K562 (cell line): Measurements from ENCODE around the gene EN1. TPM values are rescaled to one million over a fixed set of nuclear protein-coding genes. Genes with fewer than 3 reads are reported as not detected.

Experiments used
- BRD4 ChIP-seq: fragments of 200-600 bp; sonication (generic); IDR thresholded peaks from 2 replicates; pipeline ENCODE4 v1.6.1; 2017; ENCODE audit warnings: inconsistent platforms
- CC2D1A ChIP-seq: fragments of 450-650 bp; IDR thresholded peaks from 2 replicates; pipeline ENCODE4 v1.6.1; 2017; ENCODE audit warnings: mild to moderate bottlenecking
- DPF2 ChIP-seq: fragments of 450-650 bp; IDR thresholded peaks from 2 replicates; pipeline ENCODE4 v1.6.1; 2016
- FUS ChIP-seq: fragments of 200-400 bp; formaldehyde crosslinking; optimal IDR thresholded peaks from 2 replicates; pipeline ENCODE3; 2017; ENCODE audit warnings: low read depth, low read length
- GABPB1 ChIP-seq: sonication (generic); formaldehyde crosslinking; IDR thresholded peaks from 2 replicates; pipeline ENCODE4 v1.8.0; 2022; ENCODE audit warnings: mild to moderate bottlenecking, missing genetic modification reagents
- IFI16 ChIP-seq: fragments of 250-450 bp; sonication (Bioruptor Pico); IDR thresholded peaks from 2 replicates; pipeline ENCODE4 v2.1.2; 2022; ENCODE audit warnings: mild to moderate bottlenecking, inconsistent platforms
- KDM4B ChIP-seq, 2 experiments: fragments of 450-650 bp in 1 of 2; sonication (generic) in 1 of 2; IDR thresholded peaks; 2 replicates each; pipeline ENCODE4 v1.6.1; 2016 to 2017; ENCODE audit warnings: borderline replicate concordance in 2 of 2, antibody characterized with exemption in 1 of 2, low read depth in 1 of 2, mild to moderate bottlenecking in 1 of 2
- L3MBTL2 ChIP-seq: fragments of 450-650 bp; IDR thresholded peaks from 2 replicates; pipeline ENCODE4 v1.6.1; 2016; ENCODE audit warnings: mild to moderate bottlenecking, moderate library complexity
- MCM7 ChIP-seq, 2 experiments: fragments of 450-650 bp; IDR thresholded peaks; 2 replicates each; pipeline ENCODE4 v1.6.1; 2016 to 2018
- MED1 ChIP-seq: sonication (generic); formaldehyde crosslinking; IDR thresholded peaks from 2 replicates; pipeline ENCODE4 v1.8.1; 2023; ENCODE audit warnings: missing genetic modification reagents, borderline replicate concordance
- NFE2 ChIP-seq: IDR thresholded peaks from 2 replicates; pipeline ENCODE4 v1.6.1; 2014; ENCODE audit warnings: antibody characterized with exemption, low read depth
- NFIC ChIP-seq: fragments of 450-650 bp; IDR thresholded peaks from 2 replicates; pipeline ENCODE4 v1.6.1; 2017; ENCODE audit warnings: mild to moderate bottlenecking, inconsistent platforms
- PHB2 ChIP-seq: fragments of 450-650 bp; IDR thresholded peaks from 2 replicates; pipeline ENCODE4 v1.6.1; 2017; ENCODE audit warnings: low read depth
- PML ChIP-seq: IDR thresholded peaks from 2 replicates; pipeline ENCODE4 v1.6.1; 2012; ENCODE audit warnings: low read length, inconsistent platforms
- RNF2 ChIP-seq: sonication (generic); IDR thresholded peaks from 2 replicates; pipeline ENCODE4 v1.6.1; 2016
- SRSF7 ChIP-seq: fragments of 200-400 bp; formaldehyde crosslinking; optimal IDR thresholded peaks from 2 replicates; pipeline ENCODE3; 2017; ENCODE audit warnings: mild to moderate bottlenecking, low read depth, low read length
- ZC3H4 ChIP-seq: sonication (generic); formaldehyde crosslinking; IDR thresholded peaks from 2 replicates; pipeline ENCODE4 v1.9.0; 2021; ENCODE audit warnings: missing genetic modification reagents, borderline replicate concordance
- ZEB2 ChIP-seq: fragments of 450-650 bp; IDR thresholded peaks from 2 replicates; pipeline ENCODE4 v1.6.1; 2016
- ZNF121 ChIP-seq: sonication (generic); formaldehyde crosslinking; conservative IDR thresholded peaks from 2 replicates; pipeline ENCODE4 v1.8.0; 2022; ENCODE audit warnings: missing genetic modification reagents
- ZNF707 ChIP-seq: fragments of 250-450 bp; sonication (Bioruptor Pico); conservative IDR thresholded peaks from 2 replicates; pipeline ENCODE4 v1.8.0; 2022; ENCODE audit warnings: inconsistent platforms, mild to moderate bottlenecking, moderate library complexity
- polyA plus RNA-seq, 8 experiments: library from polyadenylated mRNA; depleted of rRNA in 4 of 8; stranded (reverse) in 5 of 8; unstranded in 3 of 8; fragments of >200 nt; fragmentation: Nextera tagmentation in 2 of 8; fragmentation: Illumina TruSeq in 1 of 8; extraction: Ambion mirVana in 2 of 8; extraction: Trizol in 1 of 8; gene quantifications; 2 replicates each; pipeline versions ENCODE4 v1.2.1 to v1.2.3, GENCODE V29; 2011 to 2014; ENCODE audit warnings: inconsistent platforms in 1 of 8, missing spikeins in 1 of 8
- total RNA-seq, 7 experiments: library from RNA; depleted of rRNA in 6 of 7; stranded (reverse); fragments of >200 nt in 6 of 7; fragmentation: Illumina TruSeq in 2 of 7; extraction: Trizol in 2 of 7; gene quantifications; 2 replicates each; pipeline versions ENCODE4 v1.2.1 to v1.2.3, GENCODE V29; 2011 to 2021; ENCODE audit warnings: low replicate concordance in 1 of 7
- TF ChIP-seq, protein P1 (sequence below), 2 experiments: fragments of 450-650 bp in 1 of 2; sonication (generic) in 1 of 2; formaldehyde crosslinking; conservative IDR thresholded peaks; 2 replicates each; pipeline versions ENCODE4 v1.4.0 to v1.8.1; 2020 to 2022; ENCODE audit warnings: mild to moderate bottlenecking in 1 of 2, missing genetic modification reagents in 1 of 2
- TF ChIP-seq, protein P2 (sequence below): fragments of 450-650 bp; IDR thresholded peaks from 2 replicates; pipeline ENCODE4 v1.7.1; 2018; ENCODE audit warnings: mild to moderate bottlenecking, low read depth; ENCODE audit not compliant: partially characterized antibody
- TF ChIP-seq, protein P3 (sequence below): fragments of 450-650 bp; IDR thresholded peaks from 2 replicates; pipeline ENCODE4 v1.6.1; 2016; ENCODE audit warnings: mild to moderate bottlenecking
- TF ChIP-seq, protein P4 (sequence below): fragments of 250-450 bp; sonication (Bioruptor Pico); IDR thresholded peaks from 2 replicates; pipeline ENCODE4 v1.5.0; 2021; ENCODE audit warnings: mild to moderate bottlenecking, moderate library complexity

Gene EN1
- total and polyA plus RNA-seq, 9 of the 15 experiments (the other 6 are each of a cell fraction or from before 2014, with no cell fraction given): 0.06 to 2.0 (median 0.51) TPM

DNA sequence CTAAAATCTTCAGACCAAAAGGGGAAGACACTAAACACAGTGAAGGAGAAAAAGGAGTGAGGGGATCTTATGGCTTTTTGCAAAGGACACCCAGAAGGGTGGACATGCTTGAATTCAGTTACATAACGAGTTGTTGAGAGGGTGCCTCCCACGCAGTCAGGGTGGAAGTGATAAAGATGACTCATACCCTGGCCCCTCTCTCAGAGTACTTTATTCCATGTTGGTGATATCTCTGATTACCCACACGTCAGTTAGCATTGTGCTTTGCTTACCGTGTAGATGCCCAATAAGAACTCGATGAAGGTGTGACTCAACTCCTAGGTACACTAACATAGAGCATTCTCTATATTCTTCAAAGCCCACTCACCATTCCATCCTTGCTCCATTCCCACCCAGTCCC is 44.4 kb downstream of the EN1 start (continued):
- TF ChIP-seq, protein P1, sequence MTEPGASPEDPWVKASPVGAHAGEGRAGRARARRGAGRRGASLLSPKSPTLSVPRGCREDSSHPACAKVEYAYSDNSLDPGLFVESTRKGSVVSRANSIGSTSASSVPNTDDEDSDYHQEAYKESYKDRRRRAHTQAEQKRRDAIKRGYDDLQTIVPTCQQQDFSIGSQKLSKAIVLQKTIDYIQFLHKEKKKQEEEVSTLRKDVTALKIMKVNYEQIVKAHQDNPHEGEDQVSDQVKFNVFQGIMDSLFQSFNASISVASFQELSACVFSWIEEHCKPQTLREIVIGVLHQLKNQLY (CRISPR knock-in tag; conservative IDR thresholded peaks at IDR 0.05): no peak
- TF ChIP-seq KDM4B (IDR thresholded peaks at IDR 0.05; ENCODE audit: borderline replicate concordance in 2 of 2, low read depth in 1 of 2): no peak
- TF ChIP-seq RNF2: peak; percentile 92
- TF ChIP-seq, protein P2, sequence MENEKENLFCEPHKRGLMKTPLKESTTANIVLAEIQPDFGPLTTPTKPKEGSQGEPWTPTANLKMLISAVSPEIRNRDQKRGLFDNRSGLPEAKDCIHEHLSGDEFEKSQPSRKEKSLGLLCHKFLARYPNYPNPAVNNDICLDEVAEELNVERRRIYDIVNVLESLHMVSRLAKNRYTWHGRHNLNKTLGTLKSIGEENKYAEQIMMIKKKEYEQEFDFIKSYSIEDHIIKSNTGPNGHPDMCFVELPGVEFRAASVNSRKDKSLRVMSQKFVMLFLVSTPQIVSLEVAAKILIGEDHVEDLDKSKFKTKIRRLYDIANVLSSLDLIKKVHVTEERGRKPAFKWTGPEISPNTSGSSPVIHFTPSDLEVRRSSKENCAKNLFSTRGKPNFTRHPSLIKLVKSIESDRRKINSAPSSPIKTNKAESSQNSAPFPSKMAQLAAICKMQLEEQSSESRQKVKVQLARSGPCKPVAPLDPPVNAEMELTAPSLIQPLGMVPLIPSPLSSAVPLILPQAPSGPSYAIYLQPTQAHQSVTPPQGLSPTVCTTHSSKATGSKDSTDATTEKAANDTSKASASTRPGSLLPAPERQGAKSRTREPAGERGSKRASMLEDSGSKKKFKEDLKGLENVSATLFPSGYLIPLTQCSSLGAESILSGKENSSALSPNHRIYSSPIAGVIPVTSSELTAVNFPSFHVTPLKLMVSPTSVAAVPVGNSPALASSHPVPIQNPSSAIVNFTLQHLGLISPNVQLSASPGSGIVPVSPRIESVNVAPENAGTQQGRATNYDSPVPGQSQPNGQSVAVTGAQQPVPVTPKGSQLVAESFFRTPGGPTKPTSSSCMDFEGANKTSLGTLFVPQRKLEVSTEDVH: no peak
- 0 out of 2 replicates have a peak, but pooled peaks have one; percentile 37 for TF ChIP-seq ZEB2
- no peak for TF ChIP-seq MCM7 (IDR thresholded peaks at IDR 0.05)
- TF ChIP-seq NFE2: peak; percentile 59
- TF ChIP-seq DPF2: peak; percentile 97
- no peak for TF ChIP-seq CC2D1A
- no peak for TF ChIP-seq PHB2
- TF ChIP-seq PML: peak; percentile 77
- no peak for TF ChIP-seq ZNF121 (CRISPR knock-in tag)
- TF ChIP-seq, protein P3, sequence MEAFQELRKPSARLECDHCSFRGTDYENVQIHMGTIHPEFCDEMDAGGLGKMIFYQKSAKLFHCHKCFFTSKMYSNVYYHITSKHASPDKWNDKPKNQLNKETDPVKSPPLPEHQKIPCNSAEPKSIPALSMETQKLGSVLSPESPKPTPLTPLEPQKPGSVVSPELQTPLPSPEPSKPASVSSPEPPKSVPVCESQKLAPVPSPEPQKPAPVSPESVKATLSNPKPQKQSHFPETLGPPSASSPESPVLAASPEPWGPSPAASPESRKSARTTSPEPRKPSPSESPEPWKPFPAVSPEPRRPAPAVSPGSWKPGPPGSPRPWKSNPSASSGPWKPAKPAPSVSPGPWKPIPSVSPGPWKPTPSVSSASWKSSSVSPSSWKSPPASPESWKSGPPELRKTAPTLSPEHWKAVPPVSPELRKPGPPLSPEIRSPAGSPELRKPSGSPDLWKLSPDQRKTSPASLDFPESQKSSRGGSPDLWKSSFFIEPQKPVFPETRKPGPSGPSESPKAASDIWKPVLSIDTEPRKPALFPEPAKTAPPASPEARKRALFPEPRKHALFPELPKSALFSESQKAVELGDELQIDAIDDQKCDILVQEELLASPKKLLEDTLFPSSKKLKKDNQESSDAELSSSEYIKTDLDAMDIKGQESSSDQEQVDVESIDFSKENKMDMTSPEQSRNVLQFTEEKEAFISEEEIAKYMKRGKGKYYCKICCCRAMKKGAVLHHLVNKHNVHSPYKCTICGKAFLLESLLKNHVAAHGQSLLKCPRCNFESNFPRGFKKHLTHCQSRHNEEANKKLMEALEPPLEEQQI: no peak
- peak; percentile 51 for TF ChIP-seq NFIC
- TF ChIP-seq ZC3H4 (CRISPR knock-in tag): no peak
- no peak for TF ChIP-seq MED1 (CRISPR knock-in tag)
- no peak for TF ChIP-seq GABPB1
- TF ChIP-seq IFI16: no peak
- TF ChIP-seq, protein P4, sequence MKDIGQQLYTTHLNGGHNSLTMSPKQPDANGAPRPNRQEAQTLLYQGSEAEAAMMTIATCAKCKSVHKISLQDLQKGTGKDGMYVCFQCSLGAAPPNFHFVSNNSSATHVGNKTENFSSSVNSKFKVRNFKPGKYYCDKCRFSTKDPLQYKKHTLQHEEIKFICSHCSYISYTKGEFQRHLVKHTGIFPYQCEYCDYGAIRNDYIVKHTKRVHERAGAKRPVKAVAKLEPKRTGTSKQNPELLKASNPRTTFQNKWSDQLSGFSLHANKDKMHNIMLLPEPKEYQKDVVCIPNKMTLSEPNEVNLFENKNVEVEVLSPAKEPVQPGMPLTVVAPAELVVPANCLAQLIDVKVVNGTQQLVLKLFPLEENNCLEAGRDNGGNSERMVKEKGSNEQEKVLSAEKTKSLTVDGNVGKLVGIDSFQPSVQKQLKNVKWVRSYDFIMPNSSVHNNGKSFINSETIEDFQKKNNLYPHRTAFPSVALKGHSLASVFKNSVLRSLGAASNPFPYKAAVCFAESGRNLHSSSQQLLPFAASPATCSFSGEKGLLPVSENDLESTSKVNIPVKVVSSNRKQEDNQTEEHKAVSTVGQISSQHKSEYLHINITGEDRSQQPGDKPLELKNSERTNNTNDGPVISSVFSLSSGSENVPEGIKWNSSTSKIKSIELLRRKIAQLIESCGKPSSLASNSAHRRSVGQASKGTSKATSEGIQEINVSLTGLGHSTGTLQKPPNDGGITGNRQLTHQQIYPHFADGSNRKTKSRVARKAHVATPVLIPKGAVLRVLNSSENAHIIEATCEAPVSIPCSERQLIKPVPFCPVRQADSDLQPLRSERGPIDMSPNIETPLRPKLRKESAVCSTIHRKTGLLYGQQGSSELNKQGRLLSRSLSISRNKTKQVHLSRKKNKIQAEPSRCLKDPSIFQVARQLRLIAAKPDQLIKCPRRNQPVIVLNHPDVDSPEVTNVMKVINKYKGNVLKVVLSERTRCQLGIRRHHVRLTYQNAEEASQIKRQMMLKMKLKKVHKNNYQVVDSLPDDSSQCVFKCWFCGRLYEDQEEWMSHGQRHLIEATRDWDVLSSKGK (CRISPR knock-in tag): no peak
- no peak for TF ChIP-seq ZNF707 (CRISPR knock-in tag)
- no peak for TF ChIP-seq BRD4
- peak; percentile 42; the same call in 1 of the 2 replicates for TF ChIP-seq L3MBTL2
- no peak for TF ChIP-seq FUS
- no peak for TF ChIP-seq SRSF7
